HL-60 (cell line): ENCODE results near the gene ZBTB5.
A peak's percentile ranks its signal among the peaks of the same experiment; 100 is the strongest.

Source experiments
- DNase-seq, 2 experiments: peaks; one replicate each; pipeline ENCODE4 v3.0.0-alpha.2; 2010 to 2020; ENCODE audit warnings: low read depth in 1 of 2, low spot score in 1 of 2
- H3K27ac ChIP-seq: fragments of 250-450 bp; sonication (Bioruptor Pico); replicated peaks from 2 replicates; pipeline ENCODE4 v1.5.1; 2020; ENCODE audit warnings: mild to moderate bottlenecking, moderate library complexity
- H3K27me3 ChIP-seq: fragments of 250-450 bp; sonication (Bioruptor Pico); 2 replicates; pipeline ENCODE4 v1.5.1; 2021; ENCODE audit warnings: mild to moderate bottlenecking, moderate library complexity; ENCODE audit not compliant: insufficient read depth, poor library complexity, severe bottlenecking
- H3K4me3 ChIP-seq: replicated peaks from 2 replicates; pipeline ENCODE4 v1.5.1; 2011; ENCODE audit warnings: mild to moderate bottlenecking, control low read depth, low read length; ENCODE audit not compliant: insufficient read depth
- GABPA ChIP-seq: IDR thresholded peaks from 2 replicates; pipeline ENCODE4 v1.6.1; 2012; ENCODE audit warnings: low read depth
- POLR2AphosphoS5 ChIP-seq: IDR thresholded peaks from 2 replicates; pipeline ENCODE4 v1.6.1; 2012; ENCODE audit warnings: low read depth
- SPI1 ChIP-seq: IDR thresholded peaks from 2 replicates; pipeline ENCODE4 v1.6.1; 2012; ENCODE audit warnings: low read depth, mild to moderate bottlenecking, borderline replicate concordance
- TF ChIP-seq, protein P1 (sequence below): IDR thresholded peaks from one replicate; pipeline ENCODE4 v1.5.1; 2011; ENCODE audit warnings: low read length, control low read depth, inconsistent platforms; ENCODE audit not compliant: insufficient read depth
- TF ChIP-seq, protein P2 (sequence below): IDR thresholded peaks from 2 replicates; pipeline ENCODE4 v1.6.1; 2012; ENCODE audit warnings: low read depth; ENCODE audit not compliant: insufficient replicate concordance

ZBTB5 gene

DNA sequence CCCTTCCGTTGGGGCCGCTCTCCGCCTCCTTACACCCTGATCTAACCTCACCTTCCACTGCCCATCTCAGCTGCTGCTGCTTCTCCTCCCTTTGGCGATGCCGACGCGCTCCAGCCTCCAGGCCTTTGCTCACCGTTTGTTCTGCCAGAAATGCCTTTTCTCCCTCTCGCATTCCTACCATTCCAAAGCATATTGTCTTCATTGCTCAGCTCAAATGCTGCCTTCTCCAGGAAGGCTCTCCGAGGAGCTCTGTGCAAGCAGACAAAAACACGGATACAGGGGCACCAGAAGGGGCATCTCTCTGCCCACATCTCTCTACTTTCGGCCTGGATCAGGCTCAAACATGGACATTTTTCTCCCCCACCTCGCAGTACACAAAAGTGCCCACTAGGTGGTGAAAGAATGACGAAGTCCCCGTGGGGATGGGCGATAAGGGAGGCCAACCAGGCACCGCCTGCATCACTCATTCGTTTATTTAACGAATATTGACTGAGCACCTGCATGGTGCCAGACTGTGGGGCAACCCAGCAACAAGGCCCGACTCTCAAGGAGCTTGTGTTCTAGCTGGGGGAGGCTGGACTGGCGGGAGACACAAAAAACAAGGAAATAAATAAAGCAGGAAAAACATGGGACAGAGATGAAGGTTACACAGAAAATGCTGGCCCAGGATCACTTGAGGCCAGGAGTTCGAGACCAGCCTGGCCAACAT lies 50.1 kb downstream of the ZBTB5 start:
- TF ChIP-seq SPI1 = no peak
- TF ChIP-seq, protein P1, sequence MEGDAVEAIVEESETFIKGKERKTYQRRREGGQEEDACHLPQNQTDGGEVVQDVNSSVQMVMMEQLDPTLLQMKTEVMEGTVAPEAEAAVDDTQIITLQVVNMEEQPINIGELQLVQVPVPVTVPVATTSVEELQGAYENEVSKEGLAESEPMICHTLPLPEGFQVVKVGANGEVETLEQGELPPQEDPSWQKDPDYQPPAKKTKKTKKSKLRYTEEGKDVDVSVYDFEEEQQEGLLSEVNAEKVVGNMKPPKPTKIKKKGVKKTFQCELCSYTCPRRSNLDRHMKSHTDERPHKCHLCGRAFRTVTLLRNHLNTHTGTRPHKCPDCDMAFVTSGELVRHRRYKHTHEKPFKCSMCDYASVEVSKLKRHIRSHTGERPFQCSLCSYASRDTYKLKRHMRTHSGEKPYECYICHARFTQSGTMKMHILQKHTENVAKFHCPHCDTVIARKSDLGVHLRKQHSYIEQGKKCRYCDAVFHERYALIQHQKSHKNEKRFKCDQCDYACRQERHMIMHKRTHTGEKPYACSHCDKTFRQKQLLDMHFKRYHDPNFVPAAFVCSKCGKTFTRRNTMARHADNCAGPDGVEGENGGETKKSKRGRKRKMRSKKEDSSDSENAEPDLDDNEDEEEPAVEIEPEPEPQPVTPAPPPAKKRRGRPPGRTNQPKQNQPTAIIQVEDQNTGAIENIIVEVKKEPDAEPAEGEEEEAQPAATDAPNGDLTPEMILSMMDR = peak; percentile 84
- H3K27ac ChIP-seq = no peak overlapping the region
- no peak overlapping the region for H3K4me3 ChIP-seq
- DNase-seq = peak; percentile 51 to 76
- H3K27me3 ChIP-seq = no peaks in the 10 kb centered on the region

DNA sequence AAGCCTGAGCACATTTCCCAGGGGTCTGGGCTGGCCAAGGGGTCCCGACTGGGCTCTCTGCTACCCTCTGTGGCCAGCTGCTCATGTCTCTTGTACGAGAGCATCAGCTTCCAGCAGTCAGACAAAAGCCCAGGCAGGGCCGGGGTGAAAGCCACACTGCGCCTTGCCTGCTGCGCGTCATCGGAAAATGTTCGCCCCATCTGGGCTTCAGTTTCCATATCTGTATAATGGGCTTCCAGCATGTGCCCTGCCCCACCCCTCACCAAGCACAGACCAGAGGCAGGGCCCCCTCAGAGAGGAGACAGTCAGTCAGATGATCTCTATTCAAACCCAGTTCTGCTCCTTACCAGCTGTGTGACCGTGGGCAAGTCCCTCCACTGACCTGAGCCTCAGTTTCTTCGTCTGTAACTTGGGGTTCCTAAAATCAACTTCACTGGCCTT lies 50.7 kb downstream of the ZBTB5 start:
- no peak for DNase-seq
- Histone ChIP-seq H3K4me3 (no peak overlapping the region), H3K27me3 (no peaks in the 10 kb centered on the region), H3K27ac (no peak overlapping the region)
- TF ChIP-seq, protein P1 = no peak
- TF ChIP-seq SPI1 (no peak), GABPA (no peak), POLR2AphosphoS5 (no peak)
- TF ChIP-seq, protein P2, sequence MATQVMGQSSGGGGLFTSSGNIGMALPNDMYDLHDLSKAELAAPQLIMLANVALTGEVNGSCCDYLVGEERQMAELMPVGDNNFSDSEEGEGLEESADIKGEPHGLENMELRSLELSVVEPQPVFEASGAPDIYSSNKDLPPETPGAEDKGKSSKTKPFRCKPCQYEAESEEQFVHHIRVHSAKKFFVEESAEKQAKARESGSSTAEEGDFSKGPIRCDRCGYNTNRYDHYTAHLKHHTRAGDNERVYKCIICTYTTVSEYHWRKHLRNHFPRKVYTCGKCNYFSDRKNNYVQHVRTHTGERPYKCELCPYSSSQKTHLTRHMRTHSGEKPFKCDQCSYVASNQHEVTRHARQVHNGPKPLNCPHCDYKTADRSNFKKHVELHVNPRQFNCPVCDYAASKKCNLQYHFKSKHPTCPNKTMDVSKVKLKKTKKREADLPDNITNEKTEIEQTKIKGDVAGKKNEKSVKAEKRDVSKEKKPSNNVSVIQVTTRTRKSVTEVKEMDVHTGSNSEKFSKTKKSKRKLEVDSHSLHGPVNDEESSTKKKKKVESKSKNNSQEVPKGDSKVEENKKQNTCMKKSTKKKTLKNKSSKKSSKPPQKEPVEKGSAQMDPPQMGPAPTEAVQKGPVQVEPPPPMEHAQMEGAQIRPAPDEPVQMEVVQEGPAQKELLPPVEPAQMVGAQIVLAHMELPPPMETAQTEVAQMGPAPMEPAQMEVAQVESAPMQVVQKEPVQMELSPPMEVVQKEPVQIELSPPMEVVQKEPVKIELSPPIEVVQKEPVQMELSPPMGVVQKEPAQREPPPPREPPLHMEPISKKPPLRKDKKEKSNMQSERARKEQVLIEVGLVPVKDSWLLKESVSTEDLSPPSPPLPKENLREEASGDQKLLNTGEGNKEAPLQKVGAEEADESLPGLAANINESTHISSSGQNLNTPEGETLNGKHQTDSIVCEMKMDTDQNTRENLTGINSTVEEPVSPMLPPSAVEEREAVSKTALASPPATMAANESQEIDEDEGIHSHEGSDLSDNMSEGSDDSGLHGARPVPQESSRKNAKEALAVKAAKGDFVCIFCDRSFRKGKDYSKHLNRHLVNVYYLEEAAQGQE = no peak

DNA sequence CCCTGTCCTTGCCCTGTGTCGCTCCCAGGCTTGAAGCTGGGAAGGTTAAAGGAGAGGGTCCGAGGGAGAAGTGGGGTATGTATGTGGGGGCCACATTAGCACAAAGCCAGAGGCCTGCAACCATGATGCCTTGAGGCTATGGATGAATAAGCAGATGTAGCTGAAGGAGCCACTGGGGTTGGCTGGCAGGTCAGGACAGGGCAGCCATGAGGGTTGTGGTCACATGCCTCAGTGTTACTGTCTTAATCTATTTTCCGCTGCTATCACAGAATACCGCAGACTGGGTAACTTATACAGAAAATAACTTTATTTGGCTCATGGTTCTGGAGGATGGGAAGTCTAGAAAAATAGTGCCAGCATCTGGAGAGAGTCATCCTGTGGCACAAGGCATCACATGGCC lies 51.9 kb downstream of the ZBTB5 start:
- TF ChIP-seq, protein P1 = no peak
- no peak for TF ChIP-seq POLR2AphosphoS5
- no peak for TF ChIP-seq SPI1
- TF ChIP-seq, protein P2 = no peak
- TF ChIP-seq GABPA = no peak
- no peak for DNase-seq
- no peaks in the 10 kb centered on the region for H3K27me3 ChIP-seq
- H3K27ac ChIP-seq = no peak overlapping the region
- H3K4me3 ChIP-seq = no peak overlapping the region
